ENCODE data around the gene SLX4IP.

Gene SLX4IP

DNA sequence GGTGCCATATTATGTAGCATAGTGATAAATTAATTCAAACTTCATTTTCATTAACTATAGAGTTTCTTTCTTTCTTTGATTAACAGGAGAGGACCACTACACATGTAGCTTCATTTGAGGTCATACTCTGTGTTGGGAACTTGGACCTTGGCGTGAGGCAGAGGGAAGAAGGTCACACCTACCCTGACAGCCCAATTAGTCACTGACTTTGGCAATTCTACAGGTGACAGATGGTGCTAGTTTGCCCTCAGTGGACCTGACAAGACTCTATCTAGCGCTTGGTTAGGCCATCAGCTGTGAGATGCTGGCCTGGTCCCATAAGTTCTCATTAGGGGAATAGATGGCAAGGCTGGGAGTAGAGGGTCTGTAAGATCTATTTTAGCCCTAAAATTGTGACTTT is 14.2 kb downstream of the SLX4IP start:
- no peak overlapping the region for H3K4me2 ChIP-seq (ENCODE audit: low read length)
- no peaks in the 10 kb centered on the region for H3K27me3 ChIP-seq (ENCODE audit: low read depth, low read length)
- H3K27ac ChIP-seq (ENCODE audit: low read length), result no peak overlapping the region
- H4K20me1 ChIP-seq (ENCODE audit: insufficient read depth, low read length), result no peaks in the 10 kb centered on the region
- H3K4me3 ChIP-seq (ENCODE audit: low read length), result no peak overlapping the region
- no peak overlapping the region for H3K9ac ChIP-seq (ENCODE audit: low read length)
- TF ChIP-seq EZH2phosphoT487 (IDR thresholded peaks at IDR 0.05; ENCODE audit: low read depth), result no peak
- TF ChIP-seq, protein P1, sequence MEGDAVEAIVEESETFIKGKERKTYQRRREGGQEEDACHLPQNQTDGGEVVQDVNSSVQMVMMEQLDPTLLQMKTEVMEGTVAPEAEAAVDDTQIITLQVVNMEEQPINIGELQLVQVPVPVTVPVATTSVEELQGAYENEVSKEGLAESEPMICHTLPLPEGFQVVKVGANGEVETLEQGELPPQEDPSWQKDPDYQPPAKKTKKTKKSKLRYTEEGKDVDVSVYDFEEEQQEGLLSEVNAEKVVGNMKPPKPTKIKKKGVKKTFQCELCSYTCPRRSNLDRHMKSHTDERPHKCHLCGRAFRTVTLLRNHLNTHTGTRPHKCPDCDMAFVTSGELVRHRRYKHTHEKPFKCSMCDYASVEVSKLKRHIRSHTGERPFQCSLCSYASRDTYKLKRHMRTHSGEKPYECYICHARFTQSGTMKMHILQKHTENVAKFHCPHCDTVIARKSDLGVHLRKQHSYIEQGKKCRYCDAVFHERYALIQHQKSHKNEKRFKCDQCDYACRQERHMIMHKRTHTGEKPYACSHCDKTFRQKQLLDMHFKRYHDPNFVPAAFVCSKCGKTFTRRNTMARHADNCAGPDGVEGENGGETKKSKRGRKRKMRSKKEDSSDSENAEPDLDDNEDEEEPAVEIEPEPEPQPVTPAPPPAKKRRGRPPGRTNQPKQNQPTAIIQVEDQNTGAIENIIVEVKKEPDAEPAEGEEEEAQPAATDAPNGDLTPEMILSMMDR (IDR thresholded peaks at IDR 0.05; ENCODE audit: low read depth, low read length), result no peak
- no peaks in the 10 kb centered on the region for H3K36me3 ChIP-seq (replicated peaks; ENCODE audit: low read depth, low read length)
- H3K79me2 ChIP-seq (ENCODE audit: low read length), result peaks cover 13% of the 10 kb centered on the region
- no peak overlapping the region for H2AFZ ChIP-seq (ENCODE audit: low read depth, low read length)
- H3K9me3 ChIP-seq (ENCODE audit: insufficient read depth, low read length), result no peaks in the 10 kb centered on the region
- peaks cover 31% of the 10 kb centered on the region for H3K4me1 ChIP-seq (ENCODE audit: low read length)

DNA sequence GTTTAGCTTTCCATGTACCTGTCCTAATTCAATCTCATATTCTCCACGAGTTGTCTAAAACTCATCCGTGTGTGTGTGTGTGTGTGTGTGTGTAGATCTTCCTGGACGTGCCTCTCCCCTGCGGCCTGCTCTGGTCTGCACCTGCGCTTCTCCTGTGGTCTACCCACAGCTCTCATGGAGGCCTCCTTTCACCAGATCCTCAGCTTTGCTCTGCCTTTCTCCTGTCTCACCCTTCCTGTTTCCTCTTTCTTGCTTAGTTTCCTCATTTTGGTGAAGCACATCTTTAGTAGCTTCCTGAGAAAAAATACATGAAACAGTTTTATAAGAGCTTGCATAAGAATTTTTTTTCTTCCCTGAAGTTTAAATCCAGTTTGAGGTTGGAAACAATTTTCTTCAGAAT is 18.1 kb downstream of the SLX4IP start:
- no peaks in the 10 kb centered on the region for H3K36me3 ChIP-seq (replicated peaks; ENCODE audit: low read depth, low read length)
- H3K27ac ChIP-seq (ENCODE audit: low read length), result peak overlapping the region; percentile 6; the same call in 1 of the 2 replicates
- TF ChIP-seq, protein P1 (IDR thresholded peaks at IDR 0.05; ENCODE audit: low read depth, low read length), result no peak
- no peak for TF ChIP-seq EZH2phosphoT487 (IDR thresholded peaks at IDR 0.05; ENCODE audit: low read depth)
- H3K4me2 ChIP-seq (ENCODE audit: low read length), result peak overlapping the region; percentile 52
- peak overlapping the region; percentile 7; the same call in 1 of the 2 replicates for H3K9ac ChIP-seq (ENCODE audit: low read length)
- no peaks in the 10 kb centered on the region for H3K27me3 ChIP-seq (ENCODE audit: low read depth, low read length)
- H3K9me3 ChIP-seq (ENCODE audit: insufficient read depth, low read length), result no peaks in the 10 kb centered on the region
- peaks cover 8% of the 10 kb centered on the region; the same call in 1 of the 2 replicates for H3K79me2 ChIP-seq (ENCODE audit: low read length)
- no peaks in the 10 kb centered on the region for H4K20me1 ChIP-seq (ENCODE audit: insufficient read depth, low read length)
- H2AFZ ChIP-seq (ENCODE audit: low read depth, low read length), result no peak overlapping the region; the same call in 1 of the 2 replicates
- H3K4me1 ChIP-seq (ENCODE audit: low read length), result peaks cover 15% of the 10 kb centered on the region
- H3K4me3 ChIP-seq (ENCODE audit: low read length), result peak overlapping the region; percentile 23

DNA sequence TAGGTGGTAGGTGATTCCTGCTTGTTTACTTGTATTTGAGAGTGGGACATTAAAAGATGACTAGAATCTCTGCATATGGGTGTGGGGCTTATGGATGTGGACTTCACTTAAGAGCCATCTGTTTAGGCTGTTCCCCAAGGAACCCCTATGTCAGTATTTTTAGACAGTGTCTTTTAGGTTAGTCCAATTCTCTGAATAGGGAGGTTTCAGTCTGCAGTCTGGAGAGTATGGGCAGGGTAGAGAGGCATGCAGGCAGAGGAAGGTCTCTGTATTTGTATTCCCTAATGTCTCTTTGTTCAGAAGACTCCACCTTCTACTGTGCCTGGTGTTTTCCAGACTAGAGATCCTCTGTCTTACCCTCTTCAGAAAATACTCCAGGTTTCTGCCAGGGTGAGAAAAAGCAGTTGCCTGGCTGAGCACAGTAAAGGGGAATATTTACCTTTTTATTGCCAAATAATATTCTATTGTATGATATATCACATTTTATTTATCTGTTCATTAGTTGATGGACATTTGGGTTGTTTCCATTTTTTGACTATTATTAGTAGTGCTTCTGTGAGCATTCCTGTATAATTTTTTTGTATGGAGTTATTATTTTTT is 19.1 kb downstream of the SLX4IP start:
- Histone ChIP-seq H3K79me2 (ENCODE audit: low read length) (peaks cover 4% of the 10 kb centered on the region; the same call in 1 of the 2 replicates), H3K4me3 (ENCODE audit: low read length) (no peak overlapping the region), H3K9ac (ENCODE audit: low read length) (no peak overlapping the region), H2AFZ (ENCODE audit: low read depth, low read length) (no peak overlapping the region), H4K20me1 (ENCODE audit: insufficient read depth, low read length) (no peaks in the 10 kb centered on the region), H3K36me3 (replicated peaks; ENCODE audit: low read depth, low read length) (peaks cover under 1% of the 10 kb centered on the region), H3K4me1 (ENCODE audit: low read length) (peaks cover 14% of the 10 kb centered on the region), H3K9me3 (ENCODE audit: insufficient read depth, low read length) (no peaks in the 10 kb centered on the region), H3K4me2 (ENCODE audit: low read length) (no peak overlapping the region), H3K27ac (ENCODE audit: low read length) (no peak overlapping the region), H3K27me3 (ENCODE audit: low read depth, low read length) (no peaks in the 10 kb centered on the region)
- TF ChIP-seq, protein P1 (IDR thresholded peaks at IDR 0.05; ENCODE audit: low read depth, low read length), result no peak
- TF ChIP-seq EZH2phosphoT487 (IDR thresholded peaks at IDR 0.05; ENCODE audit: low read depth), result no peak

DNA sequence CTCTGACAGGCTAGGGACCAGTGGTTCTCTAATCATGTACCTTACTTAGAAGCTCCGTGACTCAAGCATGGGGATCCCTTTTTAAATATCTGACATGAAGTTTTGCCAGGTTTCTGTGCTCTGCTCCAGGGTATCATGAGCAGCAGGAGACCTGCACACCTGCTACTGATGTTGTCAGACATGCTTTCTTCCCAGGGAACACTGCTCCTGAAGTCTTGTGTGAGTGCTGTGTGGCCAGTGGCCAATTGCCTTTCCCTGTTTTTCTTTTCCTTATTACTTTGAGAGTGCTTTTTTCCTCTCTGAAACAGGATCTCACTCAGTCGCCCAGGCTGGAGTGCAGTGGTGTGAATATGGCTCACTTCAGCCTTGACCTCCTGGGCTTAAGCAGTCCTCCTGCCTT is 26.4 kb downstream of the SLX4IP start:
- peaks cover 16% of the 10 kb centered on the region for H3K36me3 ChIP-seq (replicated peaks; ENCODE audit: low read depth, low read length)
- no peak overlapping the region for H3K9ac ChIP-seq (ENCODE audit: low read length)
- no peak overlapping the region for H3K4me3 ChIP-seq (ENCODE audit: low read length)
- no peaks in the 10 kb centered on the region for H4K20me1 ChIP-seq (ENCODE audit: insufficient read depth, low read length)
- no peak overlapping the region for H3K4me2 ChIP-seq (ENCODE audit: low read length)
- no peaks in the 10 kb centered on the region for H3K27me3 ChIP-seq (ENCODE audit: low read depth, low read length)
- H3K4me1 ChIP-seq (ENCODE audit: low read length), result peaks cover 10% of the 10 kb centered on the region
- TF ChIP-seq EZH2phosphoT487 (IDR thresholded peaks at IDR 0.05; ENCODE audit: low read depth), result no peak
- TF ChIP-seq, protein P1 (IDR thresholded peaks at IDR 0.05; ENCODE audit: low read depth, low read length), result no peak
- H2AFZ ChIP-seq (ENCODE audit: low read depth, low read length), result no peak overlapping the region
- 0 out of 2 replicates have a peak, but pooled peaks cover 5% of the 10 kb centered on the region for H3K9me3 ChIP-seq (ENCODE audit: insufficient read depth, low read length)
- no peak overlapping the region for H3K27ac ChIP-seq (ENCODE audit: low read length)
- peaks cover 6% of the 10 kb centered on the region; the same call in 1 of the 2 replicates for H3K79me2 ChIP-seq (ENCODE audit: low read length)
